Omental fat pad (tissue), 4 donors: ENCODE results near the gene ALK. TPM values are rescaled to one million over a fixed set of nuclear protein-coding genes. Genes with fewer than 3 reads are reported as not detected.

Experiments used
- ATAC-seq: fragments of 150-250 bp; one replicate; pipeline ENCODE4 v1.9.1; 2016; ENCODE audit warnings: mild to moderate bottlenecking, moderate library complexity; ENCODE audit not compliant: low FRiP score
- DNase-seq: peaks from one replicate; pipeline ENCODE4 v3.0.0-alpha.2; 2019; ENCODE audit warnings: low spot score
- total RNA-seq, 4 donors: library from RNA; depleted of rRNA; stranded (reverse); fragments of >200 nt; gene quantifications; one replicate each; pipeline ENCODE4 v1.1.0, GENCODE V29; 2016
- TF ChIP-seq, protein P1 (sequence below), 3 donors: fragments of 450-650 bp; IDR thresholded peaks; one replicate each; pipeline ENCODE4 v1.5.1; 2016 to 2017; ENCODE audit warnings: antibody characterized with exemption in 3 of 3, mild to moderate bottlenecking in 3 of 3, moderate library complexity in 2 of 3

Gene ALK
- total RNA-seq, 4 donors from 2014 or later, result 0.12 to 2.2 (median 0.44) TPM; not detected in 1

DNA sequence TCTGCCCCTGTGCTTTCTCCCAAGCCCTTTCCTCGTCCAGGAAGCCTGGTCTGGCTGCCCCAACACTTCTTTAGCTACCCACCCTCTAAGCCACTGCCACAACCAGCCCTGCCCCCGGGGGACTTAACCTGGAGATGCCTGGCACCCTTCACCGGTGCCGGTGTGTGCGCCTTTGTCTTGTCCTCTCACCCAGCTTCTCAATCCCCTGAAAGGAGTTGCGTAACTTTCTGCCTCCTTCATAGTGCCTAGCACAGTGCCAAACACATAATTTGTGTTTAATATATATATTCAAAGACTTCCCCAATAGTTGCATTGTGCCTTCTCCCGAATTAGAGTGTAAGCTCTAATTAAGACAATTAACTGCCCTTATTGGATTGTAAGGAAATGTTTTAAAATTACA, 70.6 kb downstream of the ALK start:
- DNase-seq, result no peak
- TF ChIP-seq, protein P1, sequence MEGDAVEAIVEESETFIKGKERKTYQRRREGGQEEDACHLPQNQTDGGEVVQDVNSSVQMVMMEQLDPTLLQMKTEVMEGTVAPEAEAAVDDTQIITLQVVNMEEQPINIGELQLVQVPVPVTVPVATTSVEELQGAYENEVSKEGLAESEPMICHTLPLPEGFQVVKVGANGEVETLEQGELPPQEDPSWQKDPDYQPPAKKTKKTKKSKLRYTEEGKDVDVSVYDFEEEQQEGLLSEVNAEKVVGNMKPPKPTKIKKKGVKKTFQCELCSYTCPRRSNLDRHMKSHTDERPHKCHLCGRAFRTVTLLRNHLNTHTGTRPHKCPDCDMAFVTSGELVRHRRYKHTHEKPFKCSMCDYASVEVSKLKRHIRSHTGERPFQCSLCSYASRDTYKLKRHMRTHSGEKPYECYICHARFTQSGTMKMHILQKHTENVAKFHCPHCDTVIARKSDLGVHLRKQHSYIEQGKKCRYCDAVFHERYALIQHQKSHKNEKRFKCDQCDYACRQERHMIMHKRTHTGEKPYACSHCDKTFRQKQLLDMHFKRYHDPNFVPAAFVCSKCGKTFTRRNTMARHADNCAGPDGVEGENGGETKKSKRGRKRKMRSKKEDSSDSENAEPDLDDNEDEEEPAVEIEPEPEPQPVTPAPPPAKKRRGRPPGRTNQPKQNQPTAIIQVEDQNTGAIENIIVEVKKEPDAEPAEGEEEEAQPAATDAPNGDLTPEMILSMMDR (IDR thresholded peaks at IDR 0.05), result no peak
- no peak for ATAC-seq

DNA sequence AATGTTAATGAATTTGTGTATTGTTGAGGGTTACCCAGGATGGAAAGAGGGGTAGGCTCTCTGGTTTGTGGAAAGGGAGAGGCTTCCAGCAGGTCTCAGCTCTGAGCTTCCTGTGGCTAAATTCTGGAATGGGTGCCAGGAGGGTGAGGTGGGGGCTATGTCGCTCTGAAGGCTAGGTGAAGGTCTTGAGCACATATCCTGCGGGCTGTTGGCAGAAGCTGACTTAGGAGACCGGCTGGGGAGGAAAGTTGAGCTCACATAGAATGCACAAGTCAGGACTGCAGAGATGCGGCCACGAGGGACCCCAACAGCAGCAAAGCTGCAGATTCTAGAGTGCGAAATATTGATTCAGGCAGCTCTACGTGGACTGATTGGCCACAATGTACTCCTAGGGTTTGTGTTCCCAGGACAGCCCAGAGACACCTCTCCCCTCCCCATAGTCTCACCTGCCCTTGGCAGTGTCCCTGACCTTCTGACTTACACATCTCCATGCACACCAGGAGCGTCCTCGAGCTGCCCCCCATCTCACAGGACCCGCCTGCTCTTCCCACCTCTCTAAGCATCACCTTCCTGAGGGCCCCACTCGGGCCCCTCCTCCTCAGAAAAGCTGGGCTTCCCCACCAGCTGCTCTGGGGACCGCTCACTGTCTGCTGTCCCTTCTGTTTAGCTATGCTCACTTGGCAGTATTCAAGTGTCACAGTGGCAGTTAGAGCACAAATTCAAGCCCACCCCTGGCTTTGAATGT, 72.6 kb downstream of the ALK start:
- ATAC-seq (no peak), DNase-seq (no peak)
- TF ChIP-seq, protein P1 (IDR thresholded peaks at IDR 0.05), result no peak

DNA sequence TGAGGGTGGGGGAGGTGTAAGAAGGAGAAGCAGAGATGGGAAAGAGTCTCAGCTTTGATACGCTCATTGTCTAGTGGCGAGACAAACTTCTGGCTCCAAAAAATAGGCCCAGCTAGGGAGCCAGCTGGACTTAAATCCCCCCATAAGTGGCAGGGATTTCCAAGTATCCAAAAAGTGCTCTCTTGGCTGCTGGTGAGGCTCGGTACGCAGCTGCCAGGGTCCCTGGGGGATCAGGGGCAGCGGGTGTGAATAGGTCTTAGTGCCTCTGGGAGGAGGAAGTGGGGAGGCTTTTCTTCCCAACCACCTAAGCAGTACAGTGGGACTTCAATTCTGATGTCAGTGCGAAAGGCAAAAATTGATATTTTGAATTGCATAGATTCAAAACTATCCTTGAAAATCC, 73.5 kb downstream of the ALK start:
- ATAC-seq, result no peak
- TF ChIP-seq, protein P1 (IDR thresholded peaks at IDR 0.05), result no peak
- no peak for DNase-seq

DNA sequence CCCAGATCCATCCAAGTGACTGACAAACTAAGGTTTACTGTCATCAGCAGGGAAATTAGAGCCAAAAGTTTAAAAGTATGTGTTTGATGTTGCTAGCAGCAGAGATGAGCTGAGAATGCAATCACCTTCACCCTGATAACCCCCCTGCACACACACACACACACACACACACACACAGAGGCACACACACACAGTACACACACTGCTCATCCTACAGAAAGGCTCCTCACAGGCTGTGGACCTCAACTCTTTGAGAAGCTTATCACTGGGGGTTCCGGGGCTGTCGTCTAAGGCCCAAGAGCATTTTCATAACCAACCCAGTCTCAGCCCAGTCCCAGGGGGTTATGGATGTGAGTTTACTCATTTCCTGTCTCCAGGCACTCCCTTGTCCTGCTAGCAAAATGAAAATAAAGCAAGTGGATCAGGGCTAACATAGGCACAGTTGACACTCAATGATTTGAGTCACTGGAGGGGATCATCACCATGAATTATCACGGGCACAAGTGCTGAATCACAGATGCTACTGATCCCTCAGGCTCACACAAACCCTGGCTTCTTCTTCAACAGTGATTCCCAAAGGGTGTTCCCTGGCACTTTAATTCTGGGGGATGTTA, 76.6 kb downstream of the ALK start:
- TF ChIP-seq, protein P1 (IDR thresholded peaks at IDR 0.05), result no peak
- ATAC-seq (no peak), DNase-seq (no peak)

DNA sequence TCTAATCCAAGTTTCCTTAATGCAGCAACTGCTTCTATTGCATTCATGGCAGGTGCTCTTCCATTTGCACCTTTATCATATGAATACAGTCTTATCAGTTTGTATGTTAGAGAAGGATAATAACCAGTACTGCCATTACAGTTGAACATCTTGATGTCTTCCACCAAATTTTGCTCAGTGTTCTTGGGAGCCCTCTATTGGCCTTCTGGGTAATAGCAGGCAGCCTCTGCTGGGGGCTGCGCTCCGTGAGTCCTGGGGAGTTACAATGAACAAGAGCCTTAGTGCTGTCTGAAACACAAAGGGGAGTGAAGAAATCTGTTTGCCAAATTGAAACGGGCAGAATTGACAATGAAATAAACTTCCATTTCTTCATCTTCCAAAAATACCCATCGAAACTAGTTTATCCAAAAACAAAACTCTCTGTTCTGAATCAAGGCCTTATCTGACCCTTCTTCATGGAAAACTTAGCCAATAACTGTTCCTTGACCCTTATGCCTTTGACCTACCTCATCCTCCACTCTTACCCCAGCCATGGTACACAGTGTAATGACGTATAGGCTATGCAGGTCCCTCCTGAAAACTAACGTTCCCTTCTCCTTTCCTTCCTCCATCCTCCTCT, 79.9 kb downstream of the ALK start:
- no peak for DNase-seq
- TF ChIP-seq, protein P1 (IDR thresholded peaks at IDR 0.05), result peak in 2 of 3 donors; percentile 35 to 40
- ATAC-seq, result no peak

DNA sequence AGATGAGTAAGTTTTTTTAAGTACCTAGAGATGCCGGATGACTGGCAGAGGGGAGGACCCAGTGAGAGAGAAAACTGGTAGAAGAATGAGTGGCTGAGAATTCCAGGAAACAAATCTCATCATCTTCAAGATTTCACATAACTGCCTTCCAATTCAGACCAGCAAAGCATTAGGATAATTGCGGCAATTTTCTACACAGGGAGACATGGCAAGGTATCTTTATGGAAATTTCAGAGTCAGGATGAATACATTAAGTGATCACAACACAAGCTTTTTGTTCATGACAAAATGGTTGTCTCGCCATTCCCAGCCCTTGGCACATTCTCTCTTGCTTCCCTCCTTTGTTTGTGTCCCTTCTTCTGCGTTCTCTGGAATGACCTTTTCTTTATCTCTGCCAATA, 82.1 kb downstream of the ALK start:
- ATAC-seq, result no peak
- TF ChIP-seq, protein P1 (IDR thresholded peaks at IDR 0.05), result no peak
- no peak for DNase-seq
